GM04503 (cell line): Measurements from ENCODE around the gene CHRNA5.

Experiments used
- DNase-seq: peaks from one replicate; pipeline ENCODE4 v3.0.0-alpha.2; 2012; ENCODE audit warnings: low read depth

Gene CHRNA5

DNA sequence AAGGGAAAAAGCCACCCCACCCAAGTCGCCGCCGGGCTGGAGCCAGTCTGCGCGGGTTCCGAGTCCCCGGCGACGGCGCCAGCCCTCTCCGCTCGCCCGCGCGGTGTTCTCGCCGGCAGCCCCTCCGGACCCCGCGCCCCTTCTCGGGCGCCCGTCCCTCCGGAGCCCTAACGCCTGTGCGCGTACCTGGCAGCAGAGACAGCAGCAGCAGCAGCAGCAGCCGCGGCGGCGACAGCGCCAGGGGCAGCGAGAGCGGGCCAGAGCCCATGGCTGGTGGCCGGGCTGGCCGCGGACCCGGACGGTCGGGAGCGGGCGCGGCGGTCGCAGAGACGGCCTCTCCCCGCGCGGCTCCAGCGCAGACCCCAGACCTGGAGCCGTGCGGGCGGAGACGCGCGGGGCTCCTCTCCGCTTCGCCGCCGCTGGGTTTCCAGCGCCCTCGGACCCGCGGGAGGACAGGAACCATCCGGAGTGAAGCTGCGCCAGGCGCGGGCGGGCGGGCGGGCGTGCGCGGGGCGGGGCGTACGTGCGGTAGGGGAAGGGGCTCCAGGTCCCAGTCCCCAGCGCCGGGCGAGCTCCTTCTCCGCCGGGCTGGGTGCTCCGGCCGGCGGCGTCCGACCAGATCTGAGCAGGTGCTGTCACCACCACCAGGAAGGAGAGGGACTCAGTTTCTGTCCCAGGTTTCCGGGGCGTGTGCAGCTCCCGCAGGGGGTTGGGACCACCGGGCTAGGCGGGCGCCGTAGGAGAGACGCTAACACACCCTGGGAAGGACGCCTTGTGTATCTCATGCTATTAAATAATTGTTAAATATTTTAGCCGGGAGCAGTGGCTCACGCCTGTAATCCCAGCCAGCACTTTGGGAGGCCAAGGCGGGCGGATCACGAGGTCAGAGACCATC is 55.5 kb downstream of the CHRNA5 start, which contains the start of gene CHRNA3:
Gene CHRNA3, minus strand, starts transcription at position 470 of the 895 bp plus-strand sequence. Its CDS starts 202 bp downstream, at position 268.
- no peak for DNase-seq

DNA sequence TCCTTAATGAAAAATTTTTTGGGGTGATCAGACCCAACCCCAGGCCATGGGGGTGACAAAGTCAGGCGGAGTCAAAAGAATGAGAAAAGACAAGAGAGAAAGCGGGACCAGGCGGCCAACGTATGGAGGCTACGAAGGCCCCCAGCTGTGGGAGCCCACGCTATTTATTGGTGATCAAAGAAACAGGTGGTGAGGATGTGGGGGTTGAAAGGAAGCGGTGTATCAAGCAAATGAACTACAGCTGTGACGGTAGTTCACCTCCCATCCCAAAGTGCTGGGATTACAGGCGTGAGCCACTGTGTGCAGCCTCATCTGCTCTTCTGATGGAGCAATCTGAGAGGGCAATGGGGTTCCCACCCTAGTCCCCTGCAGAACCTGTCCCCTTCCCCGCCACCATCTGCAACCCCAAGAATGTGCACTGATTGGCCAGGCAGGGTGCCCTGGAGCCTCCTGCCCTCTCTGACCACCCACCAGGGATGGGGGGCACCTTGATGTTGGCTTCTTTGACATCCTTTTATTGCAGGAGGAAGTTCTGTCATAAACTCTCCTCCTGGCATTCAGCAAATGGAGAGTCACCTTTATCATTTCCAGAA is 56.6 kb downstream of the CHRNA5 start:
- DNase-seq, result no peak

DNA sequence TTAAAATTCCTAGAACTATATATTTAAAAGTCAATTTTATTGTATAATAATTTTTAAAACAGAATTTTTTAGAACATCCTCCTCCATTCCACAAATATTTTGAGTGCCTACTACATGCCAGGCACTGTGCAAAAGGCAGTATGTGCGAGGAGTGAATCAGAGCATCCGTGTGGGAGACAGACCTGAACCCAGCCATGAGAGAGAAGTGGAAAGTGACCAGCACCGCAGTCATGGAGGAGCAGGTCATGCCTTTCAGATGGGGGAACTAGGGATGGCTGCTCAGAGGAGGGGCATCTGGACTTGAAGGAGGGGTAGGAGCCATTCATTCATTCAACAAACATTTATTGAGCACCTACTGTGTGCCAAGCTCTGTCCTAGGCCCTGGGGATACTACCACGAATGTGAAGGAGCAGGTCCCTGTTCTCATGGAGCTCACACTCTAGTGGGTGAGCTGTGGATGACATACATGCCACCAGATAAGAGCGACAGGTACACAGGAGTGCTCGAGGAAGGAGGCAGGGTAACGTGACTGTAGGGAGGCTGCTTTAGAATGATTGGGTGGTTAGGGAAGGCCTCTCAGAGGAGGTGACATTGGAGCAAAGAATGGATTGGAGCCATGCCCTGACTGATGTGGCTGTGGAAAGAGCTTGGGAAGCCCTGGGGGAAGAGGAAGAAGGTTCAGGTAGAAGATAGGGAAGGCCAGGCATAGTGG is 58.6 kb downstream of the CHRNA5 start:
- no peak for DNase-seq

DNA sequence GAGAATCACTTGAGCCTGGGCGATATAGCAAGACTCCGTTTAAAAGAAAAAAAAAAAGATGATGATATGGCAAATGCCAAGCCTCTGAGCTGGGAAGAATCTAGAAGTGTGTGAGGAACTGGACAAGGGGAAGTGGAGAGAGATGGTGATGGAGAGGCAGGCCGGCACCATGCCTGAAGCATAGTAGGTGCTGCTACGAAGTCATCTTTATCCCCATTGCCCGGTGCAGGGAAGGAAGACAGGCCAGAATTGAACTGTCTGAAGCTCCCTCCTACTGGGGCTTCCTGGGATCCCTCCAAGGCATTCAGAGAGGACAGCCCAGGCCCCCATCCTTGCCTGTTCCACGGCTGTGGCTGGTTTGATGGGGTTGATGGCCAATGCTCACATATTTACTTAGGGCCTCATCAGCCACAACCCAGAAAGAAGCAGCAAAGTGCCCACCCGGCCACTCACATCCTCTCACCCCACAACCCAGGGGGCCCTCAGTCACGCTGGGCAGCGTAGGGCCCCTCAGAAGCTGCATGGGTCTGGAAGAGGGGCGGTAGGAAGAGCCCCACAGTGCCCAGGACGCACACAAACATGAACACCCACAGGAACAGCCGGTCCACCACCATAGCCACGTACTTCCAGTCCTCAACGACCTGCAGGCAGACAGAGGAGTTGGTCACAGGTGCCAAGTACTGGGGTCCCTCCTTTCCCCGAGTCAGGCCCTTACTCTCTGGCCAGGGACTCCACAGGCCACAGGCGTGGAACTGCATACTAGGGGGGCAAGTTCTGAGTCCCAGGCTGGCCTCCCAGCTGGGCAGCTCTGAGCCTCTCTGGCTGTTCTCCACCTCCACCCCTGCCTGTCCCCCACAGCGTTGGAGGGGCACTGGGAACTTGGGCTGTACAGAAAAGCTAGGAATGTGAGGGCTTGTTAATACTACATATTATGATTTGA is 59.6 kb downstream of the CHRNA5 start:
- DNase-seq, result no peak

DNA sequence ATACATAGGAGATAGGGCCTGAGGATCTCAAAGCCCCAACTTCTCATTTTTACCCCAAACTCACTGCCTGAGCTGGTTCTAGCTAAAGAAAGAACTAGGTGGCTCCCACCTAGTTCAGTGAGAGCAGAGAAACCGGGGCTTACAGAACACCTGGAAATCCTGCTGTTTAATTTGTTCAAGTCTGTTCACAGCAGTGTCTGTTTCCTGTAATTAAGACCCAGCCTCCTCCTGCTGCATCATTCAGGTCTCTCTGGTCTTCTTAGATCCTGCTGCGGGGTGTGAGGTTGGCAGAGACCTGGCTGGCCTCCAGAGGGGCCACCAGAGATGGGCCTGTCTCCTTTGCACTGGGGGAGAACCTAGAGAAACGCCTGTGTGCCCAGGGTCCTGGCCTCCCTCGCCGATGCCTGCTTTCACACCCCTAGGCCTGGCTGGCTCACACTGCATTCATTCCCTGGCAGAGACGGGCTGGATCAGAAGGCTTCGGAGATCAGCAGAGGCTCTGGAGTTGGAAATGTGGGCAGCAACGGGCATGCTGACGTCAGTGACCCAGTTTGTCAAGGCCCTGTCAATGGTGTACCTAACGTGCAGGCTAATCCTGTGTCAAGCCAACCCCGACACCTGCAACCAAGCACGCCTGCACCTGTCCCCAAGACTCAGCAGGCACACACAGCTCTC is 60.4 kb downstream of the CHRNA5 start:
- DNase-seq, result no peak

DNA sequence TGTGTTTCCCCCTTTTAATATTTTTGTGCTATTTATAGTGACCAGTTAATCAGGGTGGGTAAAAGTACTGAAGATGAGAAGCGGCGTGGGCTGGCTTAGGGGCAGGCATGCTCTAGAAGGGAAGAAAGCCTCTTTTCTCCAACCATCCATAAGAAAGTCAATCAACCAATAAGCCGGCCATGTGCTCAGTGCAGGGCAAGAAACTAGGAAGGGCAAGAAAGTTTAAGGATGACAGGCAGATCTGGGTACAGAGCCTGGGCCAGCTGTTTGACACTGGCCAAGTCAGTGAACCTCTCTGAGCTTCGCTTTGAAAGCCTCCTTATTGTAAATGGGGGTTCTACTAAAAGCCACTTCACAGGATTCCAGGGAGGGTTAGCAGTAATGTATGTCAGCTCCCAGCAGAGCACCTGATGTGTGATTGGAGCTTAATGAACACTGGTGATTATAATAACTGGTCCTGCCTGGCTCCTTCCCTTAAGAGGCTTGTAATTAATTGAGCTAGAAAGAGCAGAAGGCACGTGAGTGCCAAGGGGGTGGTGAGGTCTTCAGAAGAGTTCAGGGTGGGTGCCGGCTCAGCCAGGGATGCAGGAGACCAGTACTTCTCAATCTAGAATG is 61.2 kb downstream of the CHRNA5 start:
- no peak for DNase-seq

DNA sequence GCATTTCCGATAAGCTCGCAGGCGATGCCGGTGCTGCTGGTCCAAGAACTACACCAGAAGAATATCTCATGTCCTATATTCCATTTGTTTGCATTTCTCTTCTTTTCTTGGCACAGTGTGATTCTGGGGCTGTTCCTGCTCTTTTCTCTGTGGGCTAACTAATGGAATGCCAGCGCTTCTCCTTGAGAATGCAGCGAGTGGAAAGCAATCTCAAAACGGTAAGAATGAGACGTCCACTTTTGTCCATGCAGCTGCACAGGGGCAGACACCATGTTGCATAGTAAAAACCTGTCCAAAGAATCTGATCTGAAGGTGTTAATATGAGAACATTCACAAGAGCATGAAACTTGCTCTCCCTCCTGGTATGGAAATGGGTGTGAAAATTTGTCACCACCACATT is 62.0 kb downstream of the CHRNA5 start:
- no peak for DNase-seq

DNA sequence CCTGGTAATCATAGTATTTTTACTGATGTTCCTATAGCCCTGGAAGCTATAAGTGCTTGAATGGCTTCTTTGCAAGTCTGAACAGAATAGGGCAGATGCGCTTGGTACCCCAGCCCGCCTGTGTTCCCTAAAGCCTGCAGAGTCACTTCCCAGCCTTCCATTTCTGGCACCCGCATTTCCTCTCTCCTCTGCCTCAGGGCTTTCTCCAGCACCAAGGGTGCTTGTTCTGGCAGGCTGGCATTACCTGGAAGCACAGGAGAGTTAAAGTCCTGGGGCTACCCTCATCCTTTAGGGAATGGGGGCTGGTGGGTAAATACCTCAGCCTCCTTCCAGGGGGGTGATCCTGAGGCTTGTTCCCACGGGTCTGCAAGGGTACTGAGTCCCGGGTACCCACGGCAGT is 62.9 kb downstream of the CHRNA5 start:
- DNase-seq, result no peak

DNA sequence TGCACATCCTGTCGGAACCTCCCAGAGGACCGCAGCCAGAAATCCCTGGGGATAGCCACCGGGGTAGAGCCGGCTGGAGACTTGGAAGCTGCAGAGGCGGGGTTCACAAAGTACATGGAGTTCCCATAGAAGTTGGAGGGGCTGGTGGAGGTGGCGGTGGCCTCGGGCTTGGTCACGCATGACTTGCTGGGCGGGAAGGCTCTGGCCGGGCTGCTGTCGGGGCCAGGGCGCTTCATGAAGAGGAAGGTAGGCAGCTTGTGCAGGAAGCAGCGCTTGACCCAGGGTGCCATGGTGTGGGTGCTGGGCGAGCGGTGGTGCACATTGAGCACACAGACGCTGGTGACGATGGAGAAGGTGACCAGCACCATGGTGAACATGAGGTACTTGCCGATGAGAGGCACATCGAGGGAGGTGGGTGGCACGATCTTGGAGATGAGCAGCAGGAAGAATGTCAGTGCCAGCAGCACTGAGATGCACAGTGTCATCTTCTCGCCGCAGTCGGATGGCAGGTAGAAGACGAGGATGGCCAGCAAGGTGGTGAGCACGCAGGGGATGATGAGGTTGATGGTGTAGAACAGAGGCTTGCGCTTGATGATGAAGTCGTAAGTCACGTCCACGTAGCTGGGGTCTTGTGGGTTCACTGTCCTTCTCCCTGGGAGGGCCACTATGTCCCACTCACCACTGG is 63.9 kb downstream of the CHRNA5 start:
- no peak for DNase-seq

DNA sequence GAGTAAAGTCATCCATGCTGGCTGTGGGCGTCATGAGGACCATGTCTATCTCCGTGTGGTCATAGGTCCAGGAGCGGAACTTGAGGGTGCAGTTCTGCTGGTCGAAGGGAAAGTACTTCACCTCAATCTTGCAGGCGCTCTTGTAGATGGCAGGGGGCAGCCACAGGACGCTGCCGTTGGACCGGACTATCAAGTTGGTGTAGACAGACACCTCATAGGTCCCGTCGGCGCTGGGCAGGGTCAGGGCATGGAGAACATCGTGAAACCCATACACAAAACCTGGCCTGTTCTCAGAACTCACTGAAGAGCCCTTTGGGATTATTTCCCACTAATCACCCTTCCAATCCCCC is 64.4 kb downstream of the CHRNA5 start:
- DNase-seq, result no peak

DNA sequence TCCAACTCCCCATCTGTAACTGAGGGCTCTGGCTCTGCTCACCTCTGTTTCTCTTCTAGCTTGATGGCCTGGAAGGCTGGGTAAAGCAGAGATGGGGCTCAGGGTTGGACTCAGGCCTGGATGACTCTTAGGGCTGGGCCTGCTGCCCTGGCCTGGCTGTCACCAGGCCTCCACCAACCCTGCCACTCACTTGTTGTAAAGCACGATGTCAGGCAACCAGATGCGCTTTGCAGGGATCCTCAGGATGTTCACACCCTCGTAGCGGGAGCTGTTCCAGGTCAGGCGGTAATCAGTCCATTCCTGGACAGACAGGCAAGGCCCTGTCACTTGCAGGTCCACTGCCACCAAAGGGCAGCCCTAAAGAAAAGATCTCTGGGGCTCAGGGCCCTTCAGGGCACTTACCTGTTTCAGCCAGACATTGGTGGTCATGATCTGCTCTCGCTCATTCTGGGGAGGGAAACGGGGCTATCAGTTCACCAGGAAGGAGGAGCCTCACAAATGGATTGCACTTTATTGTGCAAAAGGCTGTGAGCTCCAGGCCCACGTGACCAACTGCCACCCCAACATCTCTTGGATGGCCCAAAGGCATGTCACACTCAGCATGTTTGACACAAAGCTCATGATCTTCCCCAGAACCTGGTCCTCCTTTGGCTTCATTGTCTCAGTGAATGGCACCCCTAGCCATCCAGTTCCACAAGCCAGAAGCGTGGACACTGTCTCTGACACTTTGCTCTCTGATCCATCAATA is 65.7 kb downstream of the CHRNA5 start:
- no peak for DNase-seq

DNA sequence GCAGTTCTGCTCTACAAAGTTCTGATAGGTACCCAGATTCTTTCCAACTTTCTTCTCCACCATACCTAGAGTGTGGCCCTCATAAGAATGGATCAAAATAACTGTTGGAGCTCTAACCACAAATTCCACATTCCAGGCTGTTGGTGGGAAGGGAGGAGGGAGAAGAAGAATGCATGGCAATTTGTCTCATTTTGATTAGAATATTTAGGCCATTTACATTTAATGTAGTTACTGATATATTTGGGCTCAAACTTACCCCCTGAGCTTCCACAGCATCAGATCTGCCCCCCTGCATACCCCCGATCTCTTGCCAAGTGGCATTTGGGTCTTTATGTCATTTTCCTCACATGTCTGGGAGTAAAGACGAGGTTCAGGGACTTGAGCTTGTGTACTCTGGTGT is 68.0 kb downstream of the CHRNA5 start:
- DNase-seq, result no peak

DNA sequence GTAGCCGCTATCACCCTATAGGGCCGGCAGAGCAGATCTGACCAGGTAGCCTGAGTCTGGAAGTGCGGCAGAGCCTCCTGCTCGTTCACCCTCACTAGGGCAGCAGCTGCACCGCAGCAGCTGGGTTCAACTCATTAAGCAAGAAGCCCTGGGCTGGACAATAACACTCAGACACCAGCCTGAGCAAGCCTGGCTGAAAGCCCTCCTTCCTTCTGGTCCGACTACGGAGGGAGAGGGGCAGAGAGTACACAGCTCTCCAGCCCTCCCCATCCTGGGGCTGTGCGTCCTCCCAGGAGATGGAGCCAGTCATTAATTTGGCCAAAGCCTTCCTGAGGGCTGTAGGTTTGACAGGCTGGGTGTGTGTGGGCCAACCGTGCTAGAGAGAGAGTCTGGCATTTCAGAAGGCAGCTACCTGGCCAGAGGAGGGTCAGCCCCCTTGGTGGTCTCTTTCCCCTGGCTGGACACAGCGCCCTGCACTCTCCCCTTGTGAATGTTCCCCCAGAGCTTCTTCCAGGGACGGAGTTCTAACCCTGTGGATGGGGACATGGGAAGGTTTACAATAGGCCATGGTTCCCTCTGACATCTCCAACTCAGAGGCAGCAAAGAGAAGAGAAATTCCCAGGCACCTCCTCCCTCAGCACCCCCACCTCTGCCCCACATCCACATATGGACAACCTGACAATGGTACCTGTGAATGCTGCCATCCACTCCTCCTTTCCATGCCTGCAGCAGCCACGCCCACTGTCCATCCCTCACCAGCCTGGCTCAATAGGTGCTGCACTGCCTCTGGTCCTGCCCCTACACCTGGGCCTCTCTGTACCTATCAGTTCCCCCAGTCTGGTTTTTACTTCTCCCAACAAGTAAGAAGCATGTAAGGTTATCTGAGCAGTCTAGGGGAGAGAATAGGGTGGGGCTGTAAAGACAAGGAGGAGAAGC is 69.2 kb downstream of the CHRNA5 start:
- no peak for DNase-seq

DNA sequence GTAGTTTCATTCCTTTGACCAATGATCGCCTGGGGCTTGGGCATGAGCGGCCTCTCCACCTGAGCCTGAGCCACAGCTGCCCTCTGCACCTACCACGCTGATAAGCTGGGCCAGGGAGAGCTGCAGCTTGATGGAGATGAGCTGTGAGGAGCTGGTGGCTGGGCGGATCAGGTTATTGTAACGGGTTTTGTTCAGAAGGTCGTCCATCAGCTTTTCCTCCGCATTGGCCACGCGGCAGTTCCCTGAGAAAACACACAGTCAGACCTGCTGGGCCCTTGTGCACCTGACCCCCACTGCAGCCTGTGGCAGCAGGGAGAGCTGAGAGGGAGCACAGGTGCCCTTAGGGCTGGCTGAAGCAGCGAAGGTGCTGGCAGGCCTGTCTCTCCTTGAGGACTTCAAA is 70.0 kb downstream of the CHRNA5 start:
- DNase-seq, result no peak

DNA sequence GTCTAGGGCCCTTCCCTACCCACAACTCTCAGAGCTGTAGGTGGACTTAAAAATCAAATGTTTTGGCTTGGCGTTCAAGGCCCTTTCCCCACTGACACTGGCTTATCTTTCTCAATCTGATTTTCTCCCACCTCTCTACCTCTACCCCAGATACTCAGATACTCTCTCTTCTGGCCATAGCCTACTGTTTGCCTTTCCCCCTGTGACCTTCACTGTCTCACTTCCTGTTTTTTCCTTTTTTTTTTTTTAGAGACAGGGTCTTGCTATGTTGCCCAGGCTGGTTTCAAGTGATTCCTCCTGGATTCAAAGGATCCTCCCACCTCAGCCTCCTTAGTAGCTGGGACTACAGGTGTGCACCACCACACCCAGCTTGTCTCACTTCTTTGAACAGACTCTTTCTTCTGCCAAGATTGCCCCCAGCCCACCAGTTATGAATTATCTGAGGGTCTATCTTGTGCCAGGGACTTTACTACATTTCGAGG is 71.1 kb downstream of the CHRNA5 start:
- no peak for DNase-seq

DNA sequence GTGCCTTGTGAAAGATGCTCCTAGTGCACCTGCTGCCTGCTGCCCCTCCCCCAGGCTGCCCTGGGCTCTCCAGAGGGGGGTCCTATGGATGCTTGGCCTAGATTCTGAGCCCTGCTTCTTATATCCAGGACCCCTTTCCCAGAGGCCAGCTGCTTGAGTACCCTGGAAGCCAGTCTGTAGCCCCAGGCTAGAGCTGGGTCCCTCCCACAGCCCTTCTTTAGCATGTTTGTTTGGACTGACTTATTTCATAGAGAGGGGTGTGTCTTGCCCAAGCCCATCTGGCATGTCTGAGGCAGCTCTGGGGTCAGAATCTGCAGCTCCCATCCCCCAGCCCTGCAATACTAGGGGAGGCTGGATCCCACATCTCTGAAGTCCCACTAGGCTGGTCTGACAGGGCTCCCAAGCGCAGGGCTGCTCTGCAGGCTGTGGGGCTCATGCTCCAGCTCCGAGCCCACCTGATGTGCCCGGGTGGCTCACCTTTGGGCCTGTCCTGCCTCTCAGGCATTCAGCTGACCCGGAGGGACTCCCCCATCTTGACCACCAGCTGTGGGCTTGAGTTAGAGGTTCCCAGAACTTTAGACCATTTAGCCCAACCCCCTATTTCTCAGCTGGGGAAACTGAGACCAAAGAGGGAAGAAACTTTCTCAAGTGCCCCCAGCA is 72.6 kb downstream of the CHRNA5 start:
- DNase-seq, result no peak

DNA sequence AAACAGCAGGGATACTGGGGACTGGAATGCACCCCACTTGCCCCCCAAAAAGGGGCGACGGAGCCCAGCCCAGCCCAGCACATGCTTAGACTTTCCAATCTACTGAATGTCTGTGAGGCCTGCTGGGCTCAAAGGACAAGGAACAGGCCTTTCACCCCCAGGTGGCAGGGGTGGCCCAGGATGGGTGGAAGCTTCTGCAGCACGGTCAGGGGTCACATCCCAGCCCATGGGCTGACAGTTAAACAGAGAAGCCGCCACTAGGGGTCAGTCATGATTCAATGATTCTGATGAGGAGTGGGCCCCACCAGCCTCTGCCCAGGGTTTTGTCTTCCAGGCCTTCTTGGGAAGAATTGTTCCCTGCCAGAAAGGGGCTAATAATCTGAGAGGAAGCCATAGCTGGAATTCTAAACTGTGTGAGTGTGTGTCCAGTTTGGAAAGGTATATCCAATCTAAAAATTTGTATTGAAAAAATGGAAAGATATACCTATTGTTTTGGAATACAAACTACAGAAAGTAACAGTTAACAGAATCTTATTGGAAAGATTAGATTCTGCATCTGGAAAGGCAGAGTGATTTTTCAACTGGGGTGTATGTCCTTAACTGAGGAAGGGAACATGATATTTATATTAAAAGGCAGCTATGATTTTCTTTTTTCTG is 73.5 kb downstream of the CHRNA5 start:
- DNase-seq, result no peak
